ENCODE results near the gene CD70. TPM values are rescaled to one million over a fixed set of nuclear protein-coding genes. Genes with fewer than 3 reads are reported as not detected.
"Not testable (repeated sequence)": the region's sequence is repeated elsewhere in the genome, so short reads cannot be mapped to it uniquely, and the experiment has no call there.

The CD70 gene
- total RNA-seq, 3 donors from 2014 or later, result 4.6 to 13.6 (median 6.6) TPM

DNA sequence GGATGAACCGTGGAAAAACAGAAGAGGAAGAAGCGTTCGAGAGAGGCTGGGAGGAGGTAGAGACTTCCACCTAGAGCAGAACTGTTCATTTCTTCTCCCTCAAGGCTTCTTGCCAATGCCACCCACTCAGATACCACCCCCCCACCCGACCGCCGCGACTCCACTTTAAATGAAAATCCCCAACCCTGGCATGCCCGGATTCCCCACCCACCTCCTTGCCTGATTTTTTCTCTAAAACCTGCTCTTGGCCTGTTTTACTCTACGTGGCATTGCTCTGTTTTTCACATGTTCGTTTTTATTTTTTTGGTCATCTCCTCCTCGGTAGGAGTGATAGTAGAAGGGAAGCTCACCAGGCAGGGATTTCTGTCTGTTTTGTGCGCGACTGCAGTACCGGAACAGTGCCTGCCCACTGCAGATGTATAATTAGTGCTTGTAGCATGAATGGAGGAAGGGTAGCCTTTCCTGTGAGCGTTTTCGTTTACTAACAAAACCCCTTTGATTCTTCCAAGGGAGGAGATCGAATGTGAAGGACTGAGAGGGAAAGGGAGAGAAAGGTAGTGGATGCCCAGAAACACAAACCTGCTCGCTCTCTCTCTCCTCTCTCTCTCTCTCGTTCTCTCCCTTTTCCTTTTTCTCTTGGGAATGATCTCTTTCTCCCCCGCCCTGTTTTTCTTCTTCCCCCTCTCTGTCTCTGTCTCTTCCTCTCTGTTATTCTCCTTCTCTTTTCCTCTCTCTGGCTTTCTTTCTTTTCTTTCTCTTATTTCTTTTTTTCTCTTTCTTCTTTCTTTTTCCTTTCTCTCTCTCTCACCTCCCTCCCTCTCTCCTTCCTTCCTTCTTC, 2.2 kb downstream of the CD70 start:
- Mint-ChIP-seq H3K36me3 (ENCODE audit: insufficient read depth) (no peaks in the 10 kb centered on the region), H3K9me3 (no peaks in the 10 kb centered on the region), H3K27me3 (ENCODE audit: low read depth) (peaks cover 68% of the 10 kb centered on the region), H3K4me3 (peak overlapping the region; percentile 85), H3K4me1 (ENCODE audit: low read depth) (peaks cover 55% of the 10 kb centered on the region)
- no peak for DNase-seq
- no peak for ATAC-seq

DNA sequence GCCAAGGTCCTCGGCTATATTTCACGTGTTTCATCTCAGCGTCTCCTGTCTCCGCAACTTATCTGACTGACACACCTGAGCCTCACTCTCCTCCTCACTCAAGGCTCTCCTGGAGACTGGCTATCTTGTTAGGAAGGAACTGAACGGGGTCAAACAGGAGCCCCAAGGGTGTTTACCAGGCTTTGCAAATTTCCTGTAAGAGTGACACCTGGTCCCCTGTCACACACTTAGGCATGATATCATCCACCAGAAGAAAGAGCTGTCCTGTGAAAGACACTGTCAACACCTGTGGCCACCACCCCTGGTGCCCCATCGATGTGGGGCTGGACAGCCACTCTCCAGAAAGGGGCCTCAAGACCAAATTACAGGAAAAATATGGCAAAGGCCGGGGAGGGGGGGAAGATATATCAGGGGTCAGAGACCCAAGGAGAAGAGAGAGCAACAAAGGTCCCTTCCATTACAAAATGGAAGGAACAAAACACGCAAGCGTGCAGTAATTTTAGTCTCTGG, 2.9 kb downstream of the CD70 start:
- Mint-ChIP-seq H3K9me3 (no peaks in the 10 kb centered on the region), H3K4me3 (peak overlapping the region; percentile 85), H3K27me3 (ENCODE audit: low read depth) (peaks cover 66% of the 10 kb centered on the region), H3K36me3 (ENCODE audit: insufficient read depth) (no peaks in the 10 kb centered on the region), H3K4me1 (ENCODE audit: low read depth) (peaks cover 54% of the 10 kb centered on the region)
- ATAC-seq (no peak), DNase-seq (no peak)

DNA sequence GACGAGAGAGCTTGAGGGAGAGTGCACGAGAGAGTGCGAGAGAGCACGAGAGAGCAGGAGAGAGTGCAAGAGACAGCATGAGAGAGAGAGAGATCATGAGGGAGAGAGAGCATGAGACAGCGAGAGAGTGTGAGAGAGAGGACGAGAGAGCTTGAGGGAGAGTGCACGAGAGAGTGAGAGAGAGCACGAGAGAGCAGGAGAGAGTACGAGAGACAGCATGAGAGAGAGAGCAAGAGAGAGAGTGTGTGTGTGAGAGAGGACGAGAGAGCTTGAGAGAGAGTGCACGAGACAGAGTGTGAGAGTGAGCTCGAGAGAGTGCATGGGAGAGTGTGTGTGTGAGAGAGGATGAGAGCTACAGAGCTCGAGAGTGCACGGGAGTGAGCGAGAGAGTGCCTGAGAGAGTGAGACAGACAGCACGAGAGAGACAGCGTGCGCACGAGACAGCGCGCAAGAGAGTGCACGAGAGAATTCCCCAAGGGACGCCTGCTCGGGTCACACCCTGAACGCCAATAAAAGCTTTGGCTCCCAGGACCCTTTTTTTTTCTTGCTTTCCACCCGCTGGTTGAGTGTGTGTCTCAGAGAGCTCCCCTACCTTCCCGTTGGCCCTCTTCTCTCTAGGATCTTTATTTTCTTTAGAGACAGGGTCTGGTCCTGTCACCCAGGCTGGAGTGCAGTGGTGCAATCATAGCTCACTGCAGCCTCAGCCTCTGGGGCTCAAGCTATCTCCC, 3.7 kb downstream of the CD70 start:
- Mint-ChIP-seq H3K27me3 (ENCODE audit: low read depth) (peaks cover 63% of the 10 kb centered on the region), H3K36me3 (ENCODE audit: insufficient read depth) (no peaks in the 10 kb centered on the region), H3K9me3 (no peaks in the 10 kb centered on the region), H3K4me1 (ENCODE audit: low read depth) (peaks cover 50% of the 10 kb centered on the region), H3K4me3 (peak overlapping the region; percentile 63)
- ATAC-seq, result peak; percentile 22 to 29
- no peak for DNase-seq

DNA sequence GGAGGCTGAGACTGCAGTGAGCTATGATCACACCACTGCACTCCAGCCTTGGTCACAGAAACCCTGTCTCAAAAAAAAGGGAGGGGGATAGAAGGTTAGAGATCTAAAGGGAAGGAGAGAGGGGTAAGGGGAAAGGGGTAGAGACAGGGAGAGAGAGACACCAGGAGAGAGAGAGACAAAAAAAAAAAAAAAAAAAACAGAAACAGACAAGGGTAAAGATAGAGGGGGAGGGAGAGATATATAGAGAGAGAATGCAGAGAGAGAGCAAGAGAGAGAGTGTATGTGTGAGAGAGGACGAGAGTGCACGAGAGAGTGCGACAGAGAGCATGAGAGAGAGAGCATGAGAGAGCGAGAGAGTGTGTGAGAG, 4.2 kb downstream of the CD70 start:
- Mint-ChIP-seq H3K27me3 (ENCODE audit: low read depth) (peaks cover 59% of the 10 kb centered on the region), H3K36me3 (ENCODE audit: insufficient read depth) (no peaks in the 10 kb centered on the region), H3K4me1 (ENCODE audit: low read depth) (peaks cover 46% of the 10 kb centered on the region), H3K4me3 (peak overlapping the region; percentile 63), H3K9me3 (no peaks in the 10 kb centered on the region)
- no peak for DNase-seq
- ATAC-seq, result no peak

DNA sequence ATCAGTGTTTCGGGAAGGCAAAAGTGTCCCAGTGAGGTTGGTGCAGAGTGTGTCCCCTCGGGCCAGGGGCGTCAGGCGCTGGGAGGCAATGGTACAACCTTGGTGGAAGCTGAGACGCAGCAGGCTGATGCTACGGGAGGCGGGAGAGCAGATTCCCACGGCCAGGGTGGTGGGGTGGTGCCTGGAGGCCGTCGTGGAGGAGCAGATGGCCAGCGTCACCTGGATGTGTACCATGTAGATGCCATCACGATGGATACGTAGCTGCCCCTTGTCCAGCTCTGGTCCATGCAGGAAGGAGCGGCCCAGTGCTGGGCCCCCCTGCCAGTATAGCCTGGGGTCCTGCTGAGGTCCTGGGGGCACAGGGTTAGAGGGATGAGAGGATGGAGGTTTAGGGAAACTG, 4.9 kb downstream of the CD70 start:
- H3K36me3 Mint-ChIP-seq (ENCODE audit: insufficient read depth), result no peaks in the 10 kb centered on the region
- DNase-seq (no peak), ATAC-seq (no peak)
- H3K27me3 Mint-ChIP-seq (ENCODE audit: low read depth), result peaks cover 55% of the 10 kb centered on the region
- no peaks in the 10 kb centered on the region for H3K9me3 Mint-ChIP-seq
- H3K4me1 Mint-ChIP-seq (ENCODE audit: low read depth), result peaks cover 41% of the 10 kb centered on the region
- H3K4me3 Mint-ChIP-seq, result peak overlapping the region; percentile 47

DNA sequence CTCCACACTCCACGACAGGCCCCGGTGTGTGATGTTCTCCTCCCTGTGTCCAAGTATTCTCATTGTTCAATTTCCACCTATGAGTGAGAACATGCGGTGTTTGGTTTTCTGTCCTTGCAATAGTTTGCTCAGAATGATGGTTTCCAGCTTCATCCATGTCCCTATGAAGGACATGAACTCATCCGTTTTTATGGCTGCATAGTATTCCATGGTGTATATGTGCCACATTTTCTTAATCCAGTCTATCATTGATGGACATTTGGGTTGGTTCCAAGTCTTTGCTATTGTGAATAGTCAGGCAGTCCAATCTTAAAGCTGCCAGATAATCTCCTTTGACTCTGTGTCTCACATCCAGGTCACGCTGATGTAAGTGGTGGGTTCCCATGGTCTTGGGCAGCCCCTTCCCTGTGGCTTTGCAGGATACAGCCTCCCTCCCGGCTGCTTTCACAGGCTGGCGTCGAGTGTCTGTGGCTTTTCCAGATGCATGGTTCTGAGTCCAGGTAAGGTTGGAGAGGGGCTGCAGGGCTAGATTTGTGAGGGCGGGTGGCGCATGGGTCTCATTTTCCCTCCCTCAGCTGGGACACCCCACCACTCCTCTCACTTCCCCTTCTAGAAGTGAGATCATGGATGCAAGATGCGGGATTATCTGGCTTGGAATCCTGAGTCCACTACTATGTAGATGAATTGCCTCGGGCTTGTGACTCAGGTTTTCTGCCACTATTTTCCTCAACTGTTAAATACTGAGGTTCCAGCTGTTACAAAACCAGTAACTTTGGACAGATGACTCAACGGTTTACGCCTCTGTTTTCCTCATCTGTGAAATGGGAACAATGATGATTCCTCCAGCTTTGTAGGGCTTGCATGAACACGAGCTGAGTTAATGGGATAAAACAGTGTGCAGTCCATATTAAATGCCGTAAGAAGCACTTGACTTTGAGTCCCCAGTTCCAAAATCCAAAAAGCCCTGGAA, 8.2 kb downstream of the CD70 start:
- H3K36me3 Mint-ChIP-seq (ENCODE audit: insufficient read depth); H3K4me3 Mint-ChIP-seq; DNase-seq; ATAC-seq; H3K9me3 Mint-ChIP-seq: not testable (repeated sequence)
- H3K4me1 Mint-ChIP-seq (ENCODE audit: low read depth), result peaks cover 15% of the 10 kb centered on the region
- H3K27me3 Mint-ChIP-seq (ENCODE audit: low read depth), result peaks cover 26% of the 10 kb centered on the region

DNA sequence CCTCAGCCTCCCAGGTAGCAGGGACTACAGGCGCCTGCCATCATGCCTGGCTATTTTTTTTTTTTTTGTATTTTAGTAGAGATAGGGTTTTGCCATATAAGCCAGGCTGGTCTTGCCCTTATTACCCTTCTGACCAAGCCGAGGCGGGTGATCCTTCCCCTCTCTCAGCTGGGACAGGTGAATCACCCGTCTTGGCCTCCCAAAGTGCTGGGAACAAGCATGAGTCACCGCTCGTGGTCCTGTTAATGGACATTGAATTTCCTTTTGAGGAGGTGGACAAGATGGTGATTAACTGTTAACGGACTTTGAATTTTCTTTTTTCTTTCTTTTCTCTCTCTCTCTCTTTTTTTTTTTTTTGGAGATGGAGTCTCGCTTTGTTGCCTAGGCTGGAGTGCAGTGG, 10.6 kb downstream of the CD70 start:
- peaks cover 3% of the 10 kb centered on the region for H3K4me1 Mint-ChIP-seq (ENCODE audit: low read depth)
- DNase-seq (no peak), ATAC-seq (no peak)
- no peaks in the 10 kb centered on the region for H3K9me3 Mint-ChIP-seq
- no peaks in the 10 kb centered on the region for H3K36me3 Mint-ChIP-seq (ENCODE audit: insufficient read depth)
- peaks cover 6% of the 10 kb centered on the region for H3K27me3 Mint-ChIP-seq (ENCODE audit: low read depth)
- H3K4me3 Mint-ChIP-seq, result no peak overlapping the region

DNA sequence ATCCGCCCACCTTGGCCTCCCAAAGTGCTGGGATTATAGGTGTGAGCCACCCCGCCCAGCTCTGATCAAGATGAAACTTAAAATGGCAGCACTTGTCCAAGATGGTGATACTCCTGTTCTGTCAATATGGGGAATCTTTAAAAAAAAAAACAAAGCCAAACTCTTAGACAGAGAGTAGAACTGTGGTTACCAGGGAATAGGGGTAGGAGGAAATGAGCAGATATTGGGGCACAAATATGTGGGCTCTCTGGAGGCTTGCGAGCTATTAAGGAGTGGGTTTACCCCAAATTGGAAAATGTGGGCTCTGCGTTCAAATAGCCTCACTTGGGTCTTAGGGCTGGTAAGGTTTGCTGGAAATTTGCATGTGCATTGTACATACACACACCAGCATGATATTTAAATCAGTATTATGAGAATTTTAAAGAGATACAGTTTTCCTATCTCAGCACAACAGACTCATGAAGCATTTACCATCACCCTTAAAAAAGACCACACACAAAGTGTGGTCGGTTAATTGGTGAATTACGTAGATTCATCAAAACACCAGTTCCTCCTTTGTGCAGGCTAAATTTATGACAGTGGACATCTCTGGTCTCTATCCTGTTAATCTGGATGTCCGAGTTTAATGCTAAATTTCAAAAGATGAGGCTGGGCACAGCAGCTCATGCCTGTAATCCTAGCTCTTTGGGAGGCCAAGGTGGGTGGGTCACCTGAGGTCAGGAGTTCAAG, 11.3 kb downstream of the CD70 start:
- Mint-ChIP-seq H3K4me1 (ENCODE audit: low read depth) (peaks cover 3% of the 10 kb centered on the region), H3K9me3 (no peaks in the 10 kb centered on the region), H3K4me3 (no peak overlapping the region), H3K27me3 (ENCODE audit: low read depth) (peaks cover 2% of the 10 kb centered on the region), H3K36me3 (ENCODE audit: insufficient read depth) (no peaks in the 10 kb centered on the region)
- ATAC-seq, result no peak
- DNase-seq, result no peak

DNA sequence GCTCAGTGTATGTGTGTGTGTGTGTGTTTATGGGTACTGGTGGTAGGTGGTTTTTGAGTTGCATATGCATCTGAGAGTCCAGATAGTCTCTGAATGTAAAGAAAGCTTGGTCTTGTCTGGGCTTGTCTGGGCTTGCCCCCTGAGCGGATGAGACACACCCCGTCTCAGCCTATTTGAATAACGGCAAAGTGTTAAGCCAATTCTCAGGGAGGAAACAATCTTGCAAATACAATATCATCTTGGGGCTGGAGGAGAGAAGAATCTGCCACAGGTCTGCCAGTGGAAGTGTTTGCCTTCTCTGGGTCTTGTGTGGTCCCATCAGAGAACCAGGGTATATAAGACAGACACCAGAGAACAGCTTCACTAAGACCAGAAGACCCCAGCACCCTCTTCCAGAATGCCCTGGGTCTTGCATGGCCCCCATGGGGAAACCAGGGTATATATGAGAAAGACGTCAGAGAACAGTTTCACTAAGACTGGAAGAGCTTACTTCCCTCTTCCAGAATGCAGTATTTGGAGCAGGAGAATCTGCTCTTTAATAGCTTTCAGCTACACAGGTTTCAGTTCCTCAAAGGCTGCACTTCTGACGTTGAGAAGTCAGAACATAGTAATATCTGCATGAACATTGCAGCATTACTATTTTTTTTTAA, 13.3 kb downstream of the CD70 start:
- no peak for DNase-seq
- Mint-ChIP-seq H3K4me3 (no peak overlapping the region), H3K4me1 (ENCODE audit: low read depth) (peaks cover 3% of the 10 kb centered on the region), H3K9me3 (no peaks in the 10 kb centered on the region), H3K36me3 (ENCODE audit: insufficient read depth) (no peaks in the 10 kb centered on the region), H3K27me3 (ENCODE audit: low read depth) (peaks cover under 1% of the 10 kb centered on the region)
- peak in 1 of 2 donors; percentile 43 for ATAC-seq

DNA sequence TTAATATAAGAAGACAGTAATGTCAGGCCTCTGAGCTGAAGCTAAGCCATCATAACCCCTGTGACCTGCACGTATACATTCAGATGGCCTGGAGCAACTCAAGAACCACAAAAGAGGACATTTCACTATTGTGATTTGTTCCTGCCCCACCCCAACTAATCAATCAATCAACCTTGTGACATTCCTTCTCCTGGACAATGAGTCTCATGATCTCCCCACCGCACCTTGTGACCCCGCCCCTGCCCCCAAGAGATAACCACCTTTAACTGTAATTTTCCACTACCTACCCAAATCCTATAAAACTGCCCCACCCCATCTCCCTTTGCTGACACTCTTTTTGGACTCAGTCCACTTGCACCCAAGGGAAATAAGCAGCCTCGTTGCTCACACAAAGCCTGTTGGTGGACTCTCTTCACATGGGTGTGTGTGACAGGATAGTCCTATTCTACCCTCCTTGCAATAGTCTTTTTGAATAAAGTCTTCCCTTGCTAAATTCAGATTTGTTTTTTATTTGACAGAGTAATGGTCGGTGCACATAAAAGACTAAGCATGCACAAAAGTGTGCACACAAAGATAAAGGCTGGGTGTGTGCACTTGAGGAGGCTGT, 14.0 kb downstream of the CD70 start:
- Mint-ChIP-seq H3K9me3 (no peaks in the 10 kb centered on the region), H3K36me3 (ENCODE audit: insufficient read depth) (no peaks in the 10 kb centered on the region), H3K4me1 (ENCODE audit: low read depth) (peaks cover 3% of the 10 kb centered on the region), H3K27me3 (ENCODE audit: low read depth) (peaks cover 7% of the 10 kb centered on the region), H3K4me3 (no peak overlapping the region)
- DNase-seq, result no peak
- ATAC-seq, result no peak

DNA sequence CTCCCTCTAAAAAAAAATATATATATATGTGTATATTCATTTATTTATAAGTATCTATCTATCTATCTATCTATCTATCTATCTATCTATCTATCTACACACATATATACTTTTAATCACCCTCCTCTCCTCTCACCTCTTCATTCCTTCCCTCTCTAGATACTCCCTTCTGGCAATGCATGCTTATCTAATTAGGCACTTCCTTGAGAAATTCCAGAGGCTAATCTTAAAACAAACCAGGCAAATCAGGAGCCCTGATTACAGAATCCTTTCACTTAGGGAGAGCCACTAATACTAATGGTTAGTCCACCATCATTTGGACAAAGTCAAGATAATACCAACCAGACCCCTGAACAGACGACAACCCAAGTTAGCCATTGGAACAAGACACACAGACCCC, 17.6 kb downstream of the CD70 start:
- Mint-ChIP-seq H3K4me1 (ENCODE audit: low read depth) (peaks cover 3% of the 10 kb centered on the region), H3K36me3 (ENCODE audit: insufficient read depth) (no peaks in the 10 kb centered on the region), H3K4me3 (no peak overlapping the region), H3K27me3 (ENCODE audit: low read depth) (peaks cover 25% of the 10 kb centered on the region), H3K9me3 (peaks cover 6% of the 10 kb centered on the region)
- ATAC-seq (no peak), DNase-seq (no peak)

DNA sequence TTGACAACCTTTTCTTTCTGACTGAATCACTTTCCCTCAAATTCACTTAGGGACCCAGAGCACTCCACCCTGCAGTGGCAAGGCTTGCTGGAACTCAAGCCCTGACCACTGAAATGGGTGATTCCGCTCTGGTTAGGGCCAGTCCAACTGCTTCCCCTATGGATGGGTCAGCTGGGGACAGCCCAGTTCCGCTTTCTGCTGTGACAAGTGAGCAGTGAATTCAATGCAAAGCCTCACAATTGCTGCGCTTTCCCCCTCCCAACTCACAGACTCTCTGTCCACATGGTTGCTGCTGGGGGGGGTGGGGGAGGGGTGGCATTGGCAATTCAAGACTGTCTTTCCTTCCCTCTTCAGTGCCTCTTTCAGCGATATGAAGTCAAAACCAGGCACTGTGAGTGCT, 18.7 kb downstream of the CD70 start:
- Mint-ChIP-seq H3K9me3 (peaks cover 6% of the 10 kb centered on the region), H3K4me3 (no peak overlapping the region), H3K4me1 (ENCODE audit: low read depth) (no peaks in the 10 kb centered on the region), H3K36me3 (ENCODE audit: insufficient read depth) (no peaks in the 10 kb centered on the region), H3K27me3 (ENCODE audit: low read depth) (peaks cover 29% of the 10 kb centered on the region)
- DNase-seq, result no peak
- no peak for ATAC-seq

DNA sequence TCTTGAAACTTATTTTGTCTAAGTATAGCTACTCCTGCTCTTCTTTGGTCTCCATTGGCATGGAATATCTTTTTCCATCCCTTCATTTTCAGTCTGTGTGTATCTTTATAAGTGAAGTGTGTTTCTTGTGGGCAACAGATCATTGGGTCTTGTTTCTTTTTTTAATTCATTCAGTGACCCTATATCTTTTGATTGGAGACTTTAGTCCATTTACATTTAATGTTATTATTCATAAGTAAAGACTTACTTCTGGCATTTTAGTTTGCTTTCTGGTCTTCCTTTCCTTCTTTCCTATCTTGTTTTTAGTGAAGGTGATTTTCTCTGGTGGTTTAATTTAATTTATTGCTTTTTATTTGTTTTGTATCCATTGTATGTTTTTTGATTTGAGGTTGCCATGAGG, 19.8 kb downstream of the CD70 start:
- ATAC-seq (no peak), DNase-seq (no peak)
- peaks cover 6% of the 10 kb centered on the region for H3K9me3 Mint-ChIP-seq
- peaks cover 29% of the 10 kb centered on the region for H3K27me3 Mint-ChIP-seq (ENCODE audit: low read depth)
- H3K36me3 Mint-ChIP-seq (ENCODE audit: insufficient read depth), result no peaks in the 10 kb centered on the region
- no peak overlapping the region for H3K4me3 Mint-ChIP-seq
- H3K4me1 Mint-ChIP-seq (ENCODE audit: low read depth), result no peaks in the 10 kb centered on the region

All from activated T-cell treated with anti-CD3 and anti-CD28 coated beads, Interleukin-2, amount 50 U/mL, for 4 hours (primary cell).